Measurements from ENCODE around the gene ODAD4. TPM values are rescaled to one million over a fixed set of nuclear protein-coding genes. Genes with fewer than 3 reads are reported as not detected.

Gene ODAD4
- total RNA-seq, 1 donor from 2014 or later: 1.0 TPM

DNA sequence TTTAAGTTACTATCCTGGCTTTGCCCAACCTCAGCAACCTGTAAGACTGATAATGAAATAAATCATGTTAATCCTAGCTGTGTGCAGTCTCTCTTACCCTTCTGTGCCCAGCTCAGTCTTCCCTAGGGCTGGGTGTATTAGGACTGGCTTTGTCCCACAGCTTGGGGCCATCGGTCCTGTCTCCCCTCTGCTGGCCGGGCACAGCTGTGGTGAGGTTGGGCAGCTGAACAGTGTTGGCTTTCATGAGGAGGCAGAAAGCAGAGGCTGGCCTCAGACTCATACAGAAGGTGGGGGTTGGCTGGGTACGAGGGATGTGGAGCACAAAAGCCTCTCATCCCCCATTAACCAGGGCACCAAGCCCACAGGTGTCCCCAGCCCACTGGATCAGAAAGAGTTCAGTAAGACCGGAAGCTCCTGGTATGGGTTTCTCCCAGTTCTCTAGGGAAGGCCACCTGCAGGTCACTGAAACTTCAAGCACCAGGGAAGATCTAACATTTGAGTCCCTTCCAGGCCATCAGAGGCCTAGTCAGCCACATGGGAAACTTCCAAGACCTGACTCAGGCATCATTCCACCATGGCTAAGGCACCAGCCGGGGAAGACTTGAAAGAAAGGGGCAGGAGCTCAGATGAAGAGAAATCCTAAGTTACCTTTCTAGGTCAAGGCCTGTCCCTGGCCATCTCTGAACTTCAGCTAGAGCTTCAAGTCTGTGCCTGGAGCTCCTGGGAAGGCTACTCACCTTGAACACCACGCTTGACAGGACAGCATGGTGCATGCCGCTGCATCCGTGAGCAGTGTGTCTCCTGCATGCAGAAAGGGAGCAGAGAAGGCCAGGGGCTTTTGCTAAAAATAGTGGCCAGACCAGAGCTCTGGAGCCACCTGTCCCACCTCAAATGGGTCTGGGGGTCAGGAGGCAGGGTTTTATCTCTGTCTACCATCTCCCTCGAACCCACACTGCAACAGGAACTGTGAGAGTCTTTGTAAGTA lies 45.0 kb downstream of the ODAD4 start:
- no peaks in the 10 kb centered on the region for H3K27me3 ChIP-seq (ENCODE audit: control insufficient read depth in 3 of 3, insufficient read depth in 3 of 3, low read length in 3 of 3)
- peak overlapping the region; percentile 37 for H3K27ac ChIP-seq (ENCODE audit: low read depth, low read length)
- peaks cover 49 to 64% (median 63%) of the 10 kb centered on the region in 3 donors for H3K36me3 ChIP-seq (ENCODE audit: control insufficient read depth in 3 of 3, insufficient read depth in 3 of 3, low read length in 3 of 3)
- peaks cover 33 to 49% (median 48%) of the 10 kb centered on the region in 3 donors for H3K4me1 ChIP-seq (ENCODE audit: control insufficient read depth in 3 of 3, insufficient read depth in 3 of 3, low read length in 3 of 3)
- peak overlapping the region in 2 of 3 donors; percentile 63 to 80 for H3K9ac ChIP-seq (ENCODE audit: low read depth in 1 of 3, low read length in 3 of 3)
- no peaks in the 10 kb centered on the region for H3K9me3 ChIP-seq (ENCODE audit: control insufficient read depth in 3 of 3, low read length in 3 of 3)
- no peak overlapping the region for H3K4me3 ChIP-seq (ENCODE audit: low read length in 3 of 3)

- H3K9ac ChIP-seq (ENCODE audit: low read depth in 1 of 3, low read length in 3 of 3): peak overlapping the region in 2 of 3 donors; percentile 25 to 63
- peaks cover 26 to 45% (median 42%) of the 10 kb centered on the region in 3 donors for H3K4me1 ChIP-seq (ENCODE audit: control insufficient read depth in 3 of 3, insufficient read depth in 3 of 3, low read length in 3 of 3)
- H3K27ac ChIP-seq (ENCODE audit: low read depth, low read length): no peak overlapping the region
Measured at GRCh38 chr17:41976142-41976768, 45.8 kb downstream of the ODAD4 start.

GRCh38 chr17:41977991-41978390 lies 47.6 kb downstream of the ODAD4 start:
- Histone ChIP-seq H3K4me3 (ENCODE audit: low read length in 3 of 3) (no peak overlapping the region), H3K9ac (ENCODE audit: low read depth in 1 of 3, low read length in 3 of 3) (no peak overlapping the region), H3K4me1 (ENCODE audit: control insufficient read depth in 3 of 3, insufficient read depth in 3 of 3, low read length in 3 of 3) (peaks cover 15 to 31% (median 28%) of the 10 kb centered on the region in 3 donors), H3K27ac (ENCODE audit: low read depth, low read length) (no peak overlapping the region), H3K27me3 (ENCODE audit: control insufficient read depth in 3 of 3, insufficient read depth in 3 of 3, low read length in 3 of 3) (no peaks in the 10 kb centered on the region), H3K36me3 (ENCODE audit: control insufficient read depth in 3 of 3, insufficient read depth in 3 of 3, low read length in 3 of 3) (peaks cover 63 to 71% (median 68%) of the 10 kb centered on the region in 3 donors), H3K9me3 (ENCODE audit: control insufficient read depth in 3 of 3, low read length in 3 of 3) (no peaks in the 10 kb centered on the region)

More at GRCh38 chr17:41976142-41976768, 45.8 kb downstream of the ODAD4 start:
- no peaks in the 10 kb centered on the region for H3K27me3 ChIP-seq (ENCODE audit: control insufficient read depth in 3 of 3, insufficient read depth in 3 of 3, low read length in 3 of 3)
- no peak overlapping the region for H3K4me3 ChIP-seq (ENCODE audit: low read length in 3 of 3)
- peaks cover 56 to 66% (median 64%) of the 10 kb centered on the region in 3 donors for H3K36me3 ChIP-seq (ENCODE audit: control insufficient read depth in 3 of 3, insufficient read depth in 3 of 3, low read length in 3 of 3)
- no peaks in the 10 kb centered on the region for H3K9me3 ChIP-seq (ENCODE audit: control insufficient read depth in 3 of 3, low read length in 3 of 3)

- H3K4me1 ChIP-seq (ENCODE audit: control insufficient read depth in 3 of 3, insufficient read depth in 3 of 3, low read length in 3 of 3): no peaks in the 10 kb centered on the region
- peaks cover 42 to 62% (median 57%) of the 10 kb centered on the region in 3 donors for H3K36me3 ChIP-seq (ENCODE audit: control insufficient read depth in 3 of 3, insufficient read depth in 3 of 3, low read length in 3 of 3)
- no peak overlapping the region for H3K9ac ChIP-seq (ENCODE audit: low read depth in 1 of 3, low read length in 3 of 3)
Measured at GRCh38 chr17:41982026-41982760, 51.8 kb downstream of the ODAD4 start.

DNA sequence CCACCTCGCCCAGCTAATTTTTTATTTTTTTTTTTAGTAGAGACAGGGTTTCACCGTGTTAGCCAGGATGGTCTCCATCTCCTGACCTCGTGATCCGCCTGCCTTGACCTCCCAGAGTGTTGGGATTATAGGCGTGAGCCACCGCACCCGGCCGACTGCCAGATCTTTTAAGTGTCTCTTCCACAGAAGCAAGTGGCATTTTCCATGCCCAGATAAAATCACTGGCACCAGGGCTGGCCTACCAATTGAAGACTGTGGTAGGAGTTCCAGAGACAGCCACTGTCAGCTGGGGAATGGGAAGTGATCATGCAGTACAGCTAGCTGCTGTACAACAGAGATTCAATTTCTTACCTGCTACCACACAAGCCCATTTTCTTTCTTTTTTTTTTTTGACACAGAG lies 54.0 kb downstream of the ODAD4 start:
- no peaks in the 10 kb centered on the region for H3K9me3 ChIP-seq (ENCODE audit: control insufficient read depth in 3 of 3, low read length in 3 of 3)
- no peak overlapping the region for H3K27ac ChIP-seq (ENCODE audit: low read depth, low read length)
- peaks cover 50 to 70% (median 69%) of the 10 kb centered on the region in 3 donors for H3K36me3 ChIP-seq (ENCODE audit: control insufficient read depth in 3 of 3, insufficient read depth in 3 of 3, low read length in 3 of 3)

More at GRCh38 chr17:41982026-41982760, 51.8 kb downstream of the ODAD4 start:
- H3K4me3 ChIP-seq (ENCODE audit: low read length in 3 of 3): no peak overlapping the region
- H3K27ac ChIP-seq (ENCODE audit: low read depth, low read length): no peak overlapping the region
- no peaks in the 10 kb centered on the region for H3K27me3 ChIP-seq (ENCODE audit: control insufficient read depth in 3 of 3, insufficient read depth in 3 of 3, low read length in 3 of 3)
- no peaks in the 10 kb centered on the region for H3K9me3 ChIP-seq (ENCODE audit: control insufficient read depth in 3 of 3, low read length in 3 of 3)

GRCh38 chr17:41985919-41986318 lies 55.5 kb downstream of the ODAD4 start:
- Histone ChIP-seq H3K9me3 (ENCODE audit: control insufficient read depth in 3 of 3, low read length in 3 of 3) (no peaks in the 10 kb centered on the region), H3K4me3 (ENCODE audit: low read length in 3 of 3) (no peak overlapping the region), H3K9ac (ENCODE audit: low read depth in 1 of 3, low read length in 3 of 3) (no peak overlapping the region), H3K27ac (ENCODE audit: low read depth, low read length) (no peak overlapping the region), H3K27me3 (ENCODE audit: control insufficient read depth in 3 of 3, insufficient read depth in 3 of 3, low read length in 3 of 3) (no peaks in the 10 kb centered on the region), H3K4me1 (ENCODE audit: control insufficient read depth in 3 of 3, insufficient read depth in 3 of 3, low read length in 3 of 3) (no peaks in the 10 kb centered on the region), H3K36me3 (ENCODE audit: control insufficient read depth in 3 of 3, insufficient read depth in 3 of 3, low read length in 3 of 3) (peaks cover 56 to 74% (median 70%) of the 10 kb centered on the region in 3 donors)

More for the DNA sequence above, 54.0 kb downstream of the ODAD4 start:
- no peaks in the 10 kb centered on the region for H3K27me3 ChIP-seq (ENCODE audit: control insufficient read depth in 3 of 3, insufficient read depth in 3 of 3, low read length in 3 of 3)
- H3K4me1 ChIP-seq (ENCODE audit: control insufficient read depth in 3 of 3, insufficient read depth in 3 of 3, low read length in 3 of 3): no peaks in the 10 kb centered on the region
- no peak overlapping the region for H3K9ac ChIP-seq (ENCODE audit: low read depth in 1 of 3, low read length in 3 of 3)
- no peak overlapping the region for H3K4me3 ChIP-seq (ENCODE audit: low read length in 3 of 3)

- Histone ChIP-seq H3K4me1 (ENCODE audit: control insufficient read depth in 3 of 3, insufficient read depth in 3 of 3, low read length in 3 of 3) (peaks cover 0 to under 1% (median 0%) of the 10 kb centered on the region in 3 donors), H3K27ac (ENCODE audit: low read depth, low read length) (no peak overlapping the region), H3K27me3 (ENCODE audit: control insufficient read depth in 3 of 3, insufficient read depth in 3 of 3, low read length in 3 of 3) (no peaks in the 10 kb centered on the region), H3K36me3 (ENCODE audit: control insufficient read depth in 3 of 3, insufficient read depth in 3 of 3, low read length in 3 of 3) (peaks cover 56 to 73% (median 70%) of the 10 kb centered on the region in 3 donors), H3K9me3 (ENCODE audit: control insufficient read depth in 3 of 3, low read length in 3 of 3) (no peaks in the 10 kb centered on the region), H3K4me3 (ENCODE audit: low read length in 3 of 3) (no peak overlapping the region), H3K9ac (ENCODE audit: low read depth in 1 of 3, low read length in 3 of 3) (no peak overlapping the region)
Measured at GRCh38 chr17:41986634-41987033, 56.2 kb downstream of the ODAD4 start.

- Histone ChIP-seq H3K9me3 (ENCODE audit: control insufficient read depth in 3 of 3, low read length in 3 of 3) (no peaks in the 10 kb centered on the region), H3K27me3 (ENCODE audit: control insufficient read depth in 3 of 3, insufficient read depth in 3 of 3, low read length in 3 of 3) (no peaks in the 10 kb centered on the region), H3K27ac (ENCODE audit: low read depth, low read length) (no peak overlapping the region), H3K4me3 (ENCODE audit: low read length in 3 of 3) (no peak overlapping the region), H3K9ac (ENCODE audit: low read depth in 1 of 3, low read length in 3 of 3) (no peak overlapping the region), H3K36me3 (ENCODE audit: control insufficient read depth in 3 of 3, insufficient read depth in 3 of 3, low read length in 3 of 3) (peaks cover 50 to 73% (median 66%) of the 10 kb centered on the region in 3 donors), H3K4me1 (ENCODE audit: control insufficient read depth in 3 of 3, insufficient read depth in 3 of 3, low read length in 3 of 3) (peaks cover 3 to 8% (median 3%) of the 10 kb centered on the region in 3 donors)
Measured at GRCh38 chr17:41987642-41988041, 57.2 kb downstream of the ODAD4 start.

- H3K27ac ChIP-seq (ENCODE audit: low read depth, low read length): no peak overlapping the region
- H3K9me3 ChIP-seq (ENCODE audit: control insufficient read depth in 3 of 3, low read length in 3 of 3): no peaks in the 10 kb centered on the region
- H3K9ac ChIP-seq (ENCODE audit: low read depth in 1 of 3, low read length in 3 of 3): no peak overlapping the region
- H3K4me3 ChIP-seq (ENCODE audit: low read length in 3 of 3): no peak overlapping the region
- H3K36me3 ChIP-seq (ENCODE audit: control insufficient read depth in 3 of 3, insufficient read depth in 3 of 3, low read length in 3 of 3): peaks cover 52 to 72% (median 65%) of the 10 kb centered on the region in 3 donors
- peaks cover 3 to 11% (median 5%) of the 10 kb centered on the region in 3 donors for H3K4me1 ChIP-seq (ENCODE audit: control insufficient read depth in 3 of 3, insufficient read depth in 3 of 3, low read length in 3 of 3)
- no peaks in the 10 kb centered on the region for H3K27me3 ChIP-seq (ENCODE audit: control insufficient read depth in 3 of 3, insufficient read depth in 3 of 3, low read length in 3 of 3)
Measured at GRCh38 chr17:41988418-41988817, 58.0 kb downstream of the ODAD4 start.

Measured in skeletal muscle tissue (tissue), 4 donors.